HG02943 (cell line): ENCODE data around the gene RNASEH2B.

Source experiments
- ATAC-seq: cut with Tn5 transposase; IDR thresholded peaks from one replicate; pipeline ENCODE4 v1.9.1; 2021; ENCODE audit warnings: mild to moderate bottlenecking, low read depth, moderate library complexity; ENCODE audit not compliant: unreplicated experiment

Gene RNASEH2B

GRCh38 chr13:50905256-50905655 is 4.3 kb upstream of the RNASEH2B start:
- no peak for ATAC-seq

- ATAC-seq: no peak
Observed at GRCh38 chr13:50907781-50908180, 1.8 kb upstream of the RNASEH2B start.

- ATAC-seq: no peak
Observed at GRCh38 chr13:50908371-50908770, 1.2 kb upstream of the RNASEH2B start.

GRCh38 chr13:50910485-50910805 is 854 bp downstream of the RNASEH2B start:
- ATAC-seq: peak; percentile 6

- ATAC-seq: no peak
Observed at GRCh38 chr13:50911081-50911631, 1.6 kb downstream of the RNASEH2B start.

- peak; percentile 48 for ATAC-seq
Observed at GRCh38 chr13:50911937-50912795, 2.6 kb downstream of the RNASEH2B start.

- no peak for ATAC-seq
Observed at GRCh38 chr13:50912851-50913250, 3.3 kb downstream of the RNASEH2B start.

- no peak for ATAC-seq
Observed at GRCh38 chr13:50914176-50914700, 4.6 kb downstream of the RNASEH2B start.

- ATAC-seq: no peak
Observed at GRCh38 chr13:50914848-50915247, 5.3 kb downstream of the RNASEH2B start.

- ATAC-seq: no peak
Observed at GRCh38 chr13:50915565-50915964, 6.0 kb downstream of the RNASEH2B start.

- ATAC-seq: peak; percentile 43
Observed at GRCh38 chr13:50916701-50917184, 7.2 kb downstream of the RNASEH2B start.

- ATAC-seq: no peak
Observed at GRCh38 chr13:50917572-50917971, 8.0 kb downstream of the RNASEH2B start.

- no peak for ATAC-seq
Observed at GRCh38 chr13:50918567-50918966, 9.0 kb downstream of the RNASEH2B start.

GRCh38 chr13:50919277-50919676 is 9.7 kb downstream of the RNASEH2B start:
- ATAC-seq: no peak

- ATAC-seq: no peak
Observed at GRCh38 chr13:50921706-50922105, 12.1 kb downstream of the RNASEH2B start.

GRCh38 chr13:50923272-50923671 is 13.7 kb downstream of the RNASEH2B start:
- ATAC-seq: no peak

GRCh38 chr13:50924025-50924424 is 14.4 kb downstream of the RNASEH2B start:
- ATAC-seq: no peak

GRCh38 chr13:50927701-50928100 is 18.1 kb downstream of the RNASEH2B start:
- no peak for ATAC-seq

- no peak for ATAC-seq
Observed at GRCh38 chr13:50928102-50928501, 18.5 kb downstream of the RNASEH2B start.

GRCh38 chr13:50928659-50929462 is 19.3 kb downstream of the RNASEH2B start:
- no peak for ATAC-seq

GRCh38 chr13:50932091-50932490 is 22.5 kb downstream of the RNASEH2B start:
- no peak for ATAC-seq
